ENCODE results near the gene ISY1. TPM values are rescaled to one million over a fixed set of nuclear protein-coding genes. Genes with fewer than 3 reads are reported as not detected.
"Not testable (repeated sequence)": the region's sequence is repeated elsewhere in the genome, so short reads cannot be mapped to it uniquely, and the experiment has no call there.

ISY1 gene
- total and polyA plus RNA-seq, 4 donors, result 23.1 to 39.6 (median 26.5) TPM

- Histone ChIP-seq H3K9ac (ENCODE audit: insufficient read depth in 1 of 2, low read length in 2 of 2) (no peak overlapping the region), H3K4me3 (no peak overlapping the region), H3K27ac (ENCODE audit: low read depth in 1 of 2, low read length in 1 of 2) (peak overlapping the region; percentile 81 to 86), H3K4me1 (ENCODE audit: control insufficient read depth in 5 of 5, insufficient read depth in 5 of 5, low read length in 5 of 5) (peaks cover 0 to 11% (median 5%) of the 10 kb centered on the region in 5 donors), H3K36me3 (ENCODE audit: control insufficient read depth in 4 of 4, insufficient read depth in 4 of 4, low read length in 4 of 4) (no peaks in the 10 kb centered on the region), H3K27me3 (ENCODE audit: control insufficient read depth in 3 of 3, insufficient read depth in 3 of 3, low read length in 2 of 3) (no peaks in the 10 kb centered on the region), H3K9me3 (ENCODE audit: control insufficient read depth in 4 of 4, insufficient read depth in 3 of 4, low read length in 3 of 4) (no peaks in the 10 kb centered on the region)
- ATAC-seq (ENCODE audit: insufficient read depth, low FRiP score), result peak; percentile 85
- TF ChIP-seq, protein P1, sequence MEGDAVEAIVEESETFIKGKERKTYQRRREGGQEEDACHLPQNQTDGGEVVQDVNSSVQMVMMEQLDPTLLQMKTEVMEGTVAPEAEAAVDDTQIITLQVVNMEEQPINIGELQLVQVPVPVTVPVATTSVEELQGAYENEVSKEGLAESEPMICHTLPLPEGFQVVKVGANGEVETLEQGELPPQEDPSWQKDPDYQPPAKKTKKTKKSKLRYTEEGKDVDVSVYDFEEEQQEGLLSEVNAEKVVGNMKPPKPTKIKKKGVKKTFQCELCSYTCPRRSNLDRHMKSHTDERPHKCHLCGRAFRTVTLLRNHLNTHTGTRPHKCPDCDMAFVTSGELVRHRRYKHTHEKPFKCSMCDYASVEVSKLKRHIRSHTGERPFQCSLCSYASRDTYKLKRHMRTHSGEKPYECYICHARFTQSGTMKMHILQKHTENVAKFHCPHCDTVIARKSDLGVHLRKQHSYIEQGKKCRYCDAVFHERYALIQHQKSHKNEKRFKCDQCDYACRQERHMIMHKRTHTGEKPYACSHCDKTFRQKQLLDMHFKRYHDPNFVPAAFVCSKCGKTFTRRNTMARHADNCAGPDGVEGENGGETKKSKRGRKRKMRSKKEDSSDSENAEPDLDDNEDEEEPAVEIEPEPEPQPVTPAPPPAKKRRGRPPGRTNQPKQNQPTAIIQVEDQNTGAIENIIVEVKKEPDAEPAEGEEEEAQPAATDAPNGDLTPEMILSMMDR (IDR thresholded peaks at IDR 0.05; ENCODE audit: control extremely low read depth, extremely low read depth), result no peak
- 17 to 29% methylated on average over 6 of the region's 6 CpGs for whole genome bisulfite sequencing, 2 donors
- DNase-seq, result no peak
These were observed 34.9 kb upstream of the ISY1 start for GRCh38 chr3:129195731-129196256.

GRCh38 chr3:129189793-129190192, 28.9 kb upstream of the ISY1 start:
- H3K4me3 ChIP-seq; H3K4me1 ChIP-seq (ENCODE audit: control insufficient read depth in 5 of 5, insufficient read depth in 5 of 5, low read length in 5 of 5); DNase-seq; H3K9ac ChIP-seq (ENCODE audit: insufficient read depth in 1 of 2, low read length in 2 of 2); H3K36me3 ChIP-seq (ENCODE audit: control insufficient read depth in 4 of 4, insufficient read depth in 4 of 4, low read length in 4 of 4); H3K9me3 ChIP-seq (ENCODE audit: control insufficient read depth in 4 of 4, insufficient read depth in 3 of 4, low read length in 3 of 4); H3K27me3 ChIP-seq (ENCODE audit: control insufficient read depth in 3 of 3, insufficient read depth in 3 of 3, low read length in 2 of 3); H3K27ac ChIP-seq (ENCODE audit: low read depth in 1 of 2, low read length in 1 of 2); ATAC-seq (ENCODE audit: insufficient read depth, low FRiP score): not testable (repeated sequence)
- 96 to 99% methylated on average over 8 of the region's 8 CpGs for WGBS, 2 donors

DNA sequence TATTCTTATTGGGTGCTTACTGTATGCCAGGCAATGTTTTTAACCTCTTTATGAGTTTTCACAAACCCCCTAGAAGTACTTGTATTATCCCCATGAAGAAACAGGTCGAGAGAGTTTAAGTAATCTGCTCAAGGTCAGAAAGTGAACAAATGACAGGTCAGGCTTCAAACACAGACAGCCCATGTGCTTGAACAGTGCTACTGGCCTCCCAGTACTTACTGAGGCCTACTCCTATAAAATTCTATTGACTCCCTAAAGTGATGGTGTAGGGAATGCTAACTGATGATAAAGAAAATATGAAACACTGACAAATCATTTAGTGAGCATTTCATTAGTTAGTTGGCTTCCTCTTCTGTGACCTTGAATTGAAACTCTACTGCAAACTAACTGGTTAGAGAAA, 27.0 kb upstream of the ISY1 start:
- H3K9me3 ChIP-seq (ENCODE audit: control insufficient read depth in 4 of 4, insufficient read depth in 3 of 4, low read length in 3 of 4), result no peaks in the 10 kb centered on the region
- ATAC-seq (ENCODE audit: insufficient read depth, low FRiP score) (no peak), DNase-seq (no peak)
- peaks cover 0 to 4% (median 0%) of the 10 kb centered on the region in 4 donors for H3K36me3 ChIP-seq (ENCODE audit: control insufficient read depth in 4 of 4, insufficient read depth in 4 of 4, low read length in 4 of 4)
- WGBS, 2 donors, result 35 to 53% methylated on average over 1 of the region's 1 CpG
- H3K27me3 ChIP-seq (ENCODE audit: control insufficient read depth in 3 of 3, insufficient read depth in 3 of 3, low read length in 2 of 3), result no peaks in the 10 kb centered on the region
- H3K4me3 ChIP-seq, result no peak overlapping the region
- peak overlapping the region in 1 of 2 donors; percentile 4 for H3K27ac ChIP-seq (ENCODE audit: low read depth in 1 of 2, low read length in 1 of 2)
- TF ChIP-seq, protein P1 (IDR thresholded peaks at IDR 0.05; ENCODE audit: control extremely low read depth, extremely low read depth), result no peak
- H3K4me1 ChIP-seq (ENCODE audit: control insufficient read depth in 5 of 5, insufficient read depth in 5 of 5, low read length in 5 of 5), result peaks cover 0 to 6% (median 0%) of the 10 kb centered on the region in 5 donors
- H3K9ac ChIP-seq (ENCODE audit: insufficient read depth in 1 of 2, low read length in 2 of 2), result no peak overlapping the region

GRCh38 chr3:129185783-129186182, 24.9 kb upstream of the ISY1 start:
- H3K4me1 ChIP-seq (ENCODE audit: control insufficient read depth in 5 of 5, insufficient read depth in 5 of 5, low read length in 5 of 5), result peaks cover 0 to 20% (median under 1%) of the 10 kb centered on the region in 5 donors
- H3K4me3 ChIP-seq, result no peak overlapping the region
- no peaks in the 10 kb centered on the region for H3K27me3 ChIP-seq (ENCODE audit: control insufficient read depth in 3 of 3, insufficient read depth in 3 of 3, low read length in 2 of 3)
- H3K9me3 ChIP-seq (ENCODE audit: control insufficient read depth in 4 of 4, insufficient read depth in 3 of 4, low read length in 3 of 4), result no peaks in the 10 kb centered on the region
- H3K36me3 ChIP-seq (ENCODE audit: control insufficient read depth in 4 of 4, insufficient read depth in 4 of 4, low read length in 4 of 4), result peaks cover 0 to 11% (median 3%) of the 10 kb centered on the region in 4 donors
- WGBS, 2 donors, result 83 to 87% methylated on average over 3 of the region's 3 CpGs
- TF ChIP-seq, protein P1 (IDR thresholded peaks at IDR 0.05; ENCODE audit: control extremely low read depth, extremely low read depth), result no peak
- ATAC-seq (ENCODE audit: insufficient read depth, low FRiP score) (no peak), DNase-seq (no peak)
- H3K27ac ChIP-seq (ENCODE audit: low read depth in 1 of 2, low read length in 1 of 2), result no peak overlapping the region
- no peak overlapping the region for H3K9ac ChIP-seq (ENCODE audit: insufficient read depth in 1 of 2, low read length in 2 of 2)

- WGBS, 2 donors, result 81 to 88% methylated on average over 20 of the region's 20 CpGs
- DNase-seq; H3K27me3 ChIP-seq (ENCODE audit: control insufficient read depth in 3 of 3, insufficient read depth in 3 of 3, low read length in 2 of 3): not testable (repeated sequence)
These were observed 24.1 kb upstream of the ISY1 start for GRCh38 chr3:129184784-129185542.

More at GRCh38 chr3:129184784-129185542, 24.1 kb upstream of the ISY1 start:
- ATAC-seq (ENCODE audit: insufficient read depth, low FRiP score); H3K4me3 ChIP-seq; H3K9me3 ChIP-seq (ENCODE audit: control insufficient read depth in 4 of 4, insufficient read depth in 3 of 4, low read length in 3 of 4): not testable (repeated sequence)
- peaks cover 0 to 11% (median 3%) of the 10 kb centered on the region in 4 donors for H3K36me3 ChIP-seq (ENCODE audit: control insufficient read depth in 4 of 4, insufficient read depth in 4 of 4, low read length in 4 of 4)
- H3K27ac ChIP-seq (ENCODE audit: low read depth in 1 of 2, low read length in 1 of 2), result peak overlapping the region in 1 of 2 donors; percentile 98
- peak overlapping the region; percentile 70 to 97 for H3K9ac ChIP-seq (ENCODE audit: insufficient read depth in 1 of 2, low read length in 2 of 2)
- H3K4me1 ChIP-seq (ENCODE audit: control insufficient read depth in 5 of 5, insufficient read depth in 5 of 5, low read length in 5 of 5), result peaks cover 0 to 29% (median 6%) of the 10 kb centered on the region in 5 donors
